Erythroblast (primary cell): ENCODE data around the gene SYTL1.
A peak's percentile ranks its signal among the peaks of the same experiment; 100 is the strongest.

ENCODE experiments used
- GATA1 ChIP-seq: IDR thresholded peaks from 2 replicates; pipeline ENCODE4 v1.6.1; 2011; ENCODE audit warnings: low read depth, mild to moderate bottlenecking, control low read depth, low read length, moderate library complexity
- POLR2A ChIP-seq: IDR thresholded peaks from 2 replicates; pipeline ENCODE4 v1.6.1; 2011; ENCODE audit warnings: mild to moderate bottlenecking, low read length

- TF ChIP-seq POLR2A (peak; percentile 60), GATA1 (no peak)
Observed at GRCh38 chr1:27322569-27323240, 19.1 kb upstream of the SYTL1 start.
